Motor neuron (in vitro differentiated cells): ENCODE measurements around the gene RNU1-4. TPM values are rescaled to one million over a fixed set of nuclear protein-coding genes. Genes with fewer than 3 reads are reported as not detected.
"Not testable (repeated sequence)": the region's sequence is repeated elsewhere in the genome, so short reads cannot be mapped to it uniquely, and the experiment has no call there.

Experiments
- ATAC-seq, 8 experiments: fragments of 200-7000 bp; cut with Tn5 transposase; replicated peaks in 6 of 8; 2 replicates each; pipeline ENCODE4 v1.8.0; 2021; ENCODE audit warnings: mild to moderate bottlenecking in 8 of 8, moderate library complexity in 8 of 8
- H3K27ac ChIP-seq, 2 donors: fragments of 250-450 bp; sonication (Bioruptor Pico); 2 replicates each; pipeline ENCODE4 v1.9.0; 2021; ENCODE audit warnings: antibody characterized with exemption in 2 of 2, mild to moderate bottlenecking in 2 of 2, moderate library complexity in 1 of 2
- H3K4me1 ChIP-seq, 2 donors: fragments of 250-450 bp; sonication (Bioruptor Pico); replicated peaks in 1 of 2; 2 replicates each; pipeline ENCODE4 v1.6.1; 2021; ENCODE audit warnings: antibody characterized with exemption in 2 of 2, mild to moderate bottlenecking in 2 of 2, moderate library complexity in 1 of 2
- H3K4me3 ChIP-seq, 5 donors: fragments of 250-450 bp; sonication (Bioruptor Pico); 2 replicates each; pipeline ENCODE4 v1.9.0; 2021; ENCODE audit warnings: antibody characterized with exemption in 5 of 5, mild to moderate bottlenecking in 5 of 5, moderate library complexity in 4 of 5
- WGBS, 10 experiments: fragments of 450-650 bp; shearing (Covaris generic); methylation state at CpG; one replicate each; pipeline ENCODE4 v1.0.0; 2022; 5-methylcytosine and 5-hydroxymethylcytosine counted together
- in situ Hi-C, 9 experiments: fragments of 400-800 bp; cut with MboI; loops; one replicate each; pipeline ENCODE4 v1.15.0; 2021; ENCODE audit warnings: low sequenced_read_pairs in 9 of 9, low pct_unique_long_range_greater_than_20kb in 2 of 9; ENCODE audit not compliant: unreplicated experiment in 9 of 9
- total RNA-seq, 8 experiments: library from RNA; unstranded; fragments of 300-600 nt; gene quantifications; 2 replicates each; pipeline versions ENCODE4 v1.2.3 to v1.2.4, GENCODE V29; 2022

RNU1-4 gene
- total RNA-seq, 8 experiments from 2014 or later = 10,501 to 35,099 (median 17,750) TPM

GRCh38 chr1:16713480-16713879 lies 26.8 kb upstream of the RNU1-4 start:
- H3K27ac ChIP-seq, ATAC-seq, H3K4me3 ChIP-seq, in situ Hi-C loops: not testable (repeated sequence)
- WGBS, 10 experiments = no CpG with 5 or more reads among the region's 10 CpGs
- peaks cover 8 to 20% of the 10 kb centered on the region in 2 donors for H3K4me1 ChIP-seq

GRCh38 chr1:16716691-16717335 lies 23.5 kb upstream of the RNU1-4 start:
- no peak overlapping the region for H3K4me3 ChIP-seq
- WGBS, 10 experiments = 39 to 100% (median 91%) methylated on average over 2 to 7 of the region's 7 CpGs
- ATAC-seq = no peak

GRCh38 chr1:16717336-16718098 lies 22.8 kb upstream of the RNU1-4 start:
- Histone ChIP-seq H3K4me1 (peaks cover 7 to 11% of the 10 kb centered on the region in 2 donors), H3K27ac (peak overlapping the region in 1 of 2 donors; percentile 38), H3K4me3 (no peak overlapping the region)
- in situ Hi-C loops = no loop called here
- 2 to 97% (median 59%) methylated on average over 5 to 20 of the region's 20 CpGs for WGBS, 10 experiments
- ATAC-seq = peak; percentile 60 to 92 (median 73)

More at GRCh38 chr1:16716691-16717335, 23.5 kb upstream of the RNU1-4 start:
- no peak overlapping the region for H3K27ac ChIP-seq
- peaks cover 6 to 15% of the 10 kb centered on the region in 2 donors for H3K4me1 ChIP-seq
- in situ Hi-C loops = no loop called here

- H3K4me1 ChIP-seq, H3K4me3 ChIP-seq, in situ Hi-C loops, H3K27ac ChIP-seq: not testable (repeated sequence)
- 20 to 100% (median 88%) methylated on average over 1 to 14 of the region's 14 CpGs; no CpG with 5 or more reads in 2 of the 10 experiments for WGBS, 10 experiments
- peak in 3 of 8 experiments; percentile 1 to 16 (median 13) for ATAC-seq
These were observed 22.0 kb upstream of the RNU1-4 start for GRCh38 chr1:16718099-16718907.

GRCh38 chr1:16718908-16719533 lies 21.3 kb upstream of the RNU1-4 start:
- H3K4me1 ChIP-seq = peaks cover 5 to 8% of the 10 kb centered on the region in 2 donors
- H3K27ac ChIP-seq = no peak overlapping the region
- no peak overlapping the region for H3K4me3 ChIP-seq
- ATAC-seq = peak in 3 of 8 experiments; percentile 2 to 3 (median 2)
- in situ Hi-C loops = no loop called here
- 15 to 100% (median 89%) methylated on average over 3 to 8 of the region's 8 CpGs; no CpG with 5 or more reads in 4 of the 10 experiments for WGBS, 10 experiments

- Histone ChIP-seq H3K4me3 (no peak overlapping the region), H3K27ac (no peak overlapping the region), H3K4me1 (peaks cover 5 to 8% of the 10 kb centered on the region in 2 donors)
- in situ Hi-C loops = loop anchor here in 1 of 9 experiments (10.0 kb wide), 1 partner anchor 85 kb away; no protein-coding TSS in a partner anchor
- WGBS, 10 experiments = 73 to 100% (median 86%) methylated on average over 1 to 15 of the region's 16 CpGs; no CpG with 5 or more reads in 1 of the 10 experiments
- ATAC-seq = no peak
These were observed 20.6 kb upstream of the RNU1-4 start for GRCh38 chr1:16719571-16720350.

- in situ Hi-C loops = loop anchor here in 1 of 9 experiments (10.0 kb wide), 1 partner anchor 86 kb away; no protein-coding TSS in a partner anchor
- ATAC-seq = no peak
- WGBS, 10 experiments = 62 to 98% (median 89%) methylated on average over 5 to 13 of the region's 13 CpGs
These were observed 19.7 kb upstream of the RNU1-4 start for GRCh38 chr1:16720351-16721223.

GRCh38 chr1:16721871-16722641 lies 18.3 kb upstream of the RNU1-4 start:
- H3K27ac ChIP-seq = no peak overlapping the region
- WGBS, 10 experiments = 39 to 81% (median 73%) methylated on average over 6 to 11 of the region's 11 CpGs
- no peak for ATAC-seq
- no peak overlapping the region for H3K4me3 ChIP-seq
- H3K4me1 ChIP-seq = peaks cover 5 to 8% of the 10 kb centered on the region in 2 donors
- in situ Hi-C loops = loop anchor here in 1 of 9 experiments (10.0 kb wide), 1 partner anchor 87 kb away; no protein-coding TSS in a partner anchor

More at GRCh38 chr1:16720351-16721223, 19.7 kb upstream of the RNU1-4 start:
- Histone ChIP-seq H3K4me3 (no peak overlapping the region), H3K4me1 (peaks cover 5 to 8% of the 10 kb centered on the region in 2 donors), H3K27ac (no peak overlapping the region)

- WGBS, 10 experiments = 52 to 95% (median 89%) methylated on average over 17 to 45 of the region's 45 CpGs
- H3K4me1 ChIP-seq = peaks cover 2% of the 10 kb centered on the region in 2 donors
- in situ Hi-C loops = loop anchor here in 1 of 9 experiments (10.0 kb wide), 1 partner anchor 90 kb away; no protein-coding TSS in a partner anchor
- H3K4me3 ChIP-seq = no peak overlapping the region
- no peak overlapping the region for H3K27ac ChIP-seq
- ATAC-seq = peak in 3 of 8 experiments; percentile 16 to 29 (median 17)
These were observed 15.4 kb upstream of the RNU1-4 start for GRCh38 chr1:16724718-16725438.
